ENCODE data around the gene MPC1. TPM values are rescaled to one million over a fixed set of nuclear protein-coding genes. Genes with fewer than 3 reads are reported as not detected.
A peak's percentile ranks its signal among the peaks of the same experiment; 100 is the strongest.

The MPC1 gene
- total RNA-seq, 4 donors from 2014 or later = 90.8 to 131 (median 129) TPM

DNA sequence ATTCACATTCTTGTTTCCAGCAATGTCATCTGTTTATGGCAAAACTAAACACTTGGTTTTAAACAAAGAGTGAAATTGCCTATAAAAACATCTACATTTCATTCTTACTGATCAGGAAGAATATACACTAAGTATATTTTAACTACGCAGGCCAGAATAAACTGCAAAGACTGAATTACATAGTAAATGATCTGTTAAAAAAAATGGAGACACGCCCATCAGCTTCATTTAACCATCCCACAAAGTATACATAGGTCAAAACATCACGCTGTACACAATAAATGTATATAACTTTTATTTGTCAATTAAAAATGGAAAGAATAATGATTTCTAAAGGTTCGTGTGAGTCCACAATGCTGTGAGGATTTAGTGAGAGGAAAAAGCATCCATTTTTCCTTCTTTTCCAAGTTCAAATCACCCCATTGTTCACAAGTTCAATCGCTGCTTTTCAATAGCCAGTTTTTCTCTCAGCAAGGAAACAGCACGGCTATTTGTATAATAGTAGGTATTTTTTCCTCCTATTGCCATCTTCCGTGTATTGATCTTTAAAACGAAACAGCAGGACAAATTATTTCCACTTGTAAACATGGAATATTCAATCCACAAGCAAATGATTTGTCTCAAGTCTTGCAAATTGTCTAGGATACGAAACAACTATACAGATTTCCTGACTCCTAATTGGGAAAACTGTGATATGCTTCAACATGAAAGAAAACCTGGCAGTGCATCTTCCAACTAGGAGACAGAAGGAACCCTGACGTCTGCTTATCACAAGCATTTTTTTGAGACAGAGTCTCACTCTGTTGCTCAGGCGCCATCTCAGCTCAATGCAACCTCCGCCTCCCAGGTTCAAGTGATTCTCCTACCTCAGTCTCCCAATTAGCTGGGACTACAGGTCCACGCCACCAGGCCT lies 51.0 kb downstream of the MPC1 start:
- Histone ChIP-seq H3K9me3 (no peaks in the 10 kb centered on the region), H3K36me3 (peaks cover 0 to 9% (median 4%) of the 10 kb centered on the region in 4 donors), H3K27ac (no peak overlapping the region), H3K4me3 (no peak overlapping the region), H3K27me3 (no peaks in the 10 kb centered on the region), H3K4me1 (peaks cover 0 to 39% (median 16%) of the 10 kb centered on the region in 4 donors)
- TF ChIP-seq EP300 (IDR thresholded peaks at IDR 0.05; ENCODE audit: low read depth) (no peak), POLR2AphosphoS5 (IDR thresholded peaks at IDR 0.05) (no peak), POLR2A (IDR thresholded peaks at IDR 0.05) (no peak)
- TF ChIP-seq, protein P1, sequence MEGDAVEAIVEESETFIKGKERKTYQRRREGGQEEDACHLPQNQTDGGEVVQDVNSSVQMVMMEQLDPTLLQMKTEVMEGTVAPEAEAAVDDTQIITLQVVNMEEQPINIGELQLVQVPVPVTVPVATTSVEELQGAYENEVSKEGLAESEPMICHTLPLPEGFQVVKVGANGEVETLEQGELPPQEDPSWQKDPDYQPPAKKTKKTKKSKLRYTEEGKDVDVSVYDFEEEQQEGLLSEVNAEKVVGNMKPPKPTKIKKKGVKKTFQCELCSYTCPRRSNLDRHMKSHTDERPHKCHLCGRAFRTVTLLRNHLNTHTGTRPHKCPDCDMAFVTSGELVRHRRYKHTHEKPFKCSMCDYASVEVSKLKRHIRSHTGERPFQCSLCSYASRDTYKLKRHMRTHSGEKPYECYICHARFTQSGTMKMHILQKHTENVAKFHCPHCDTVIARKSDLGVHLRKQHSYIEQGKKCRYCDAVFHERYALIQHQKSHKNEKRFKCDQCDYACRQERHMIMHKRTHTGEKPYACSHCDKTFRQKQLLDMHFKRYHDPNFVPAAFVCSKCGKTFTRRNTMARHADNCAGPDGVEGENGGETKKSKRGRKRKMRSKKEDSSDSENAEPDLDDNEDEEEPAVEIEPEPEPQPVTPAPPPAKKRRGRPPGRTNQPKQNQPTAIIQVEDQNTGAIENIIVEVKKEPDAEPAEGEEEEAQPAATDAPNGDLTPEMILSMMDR (IDR thresholded peaks at IDR 0.05) = no peak
- intact Hi-C loops (cut with DNase I; ENCODE audit: low total_unique reads) (no loop called here), in situ Hi-C loops (cut with MboI; ENCODE audit: low pct_ligation_motif_present in 1 of 4, low pct_unique_long_range_greater_than_20kb in 1 of 4, low sequenced_read_pairs in 3 of 4) (no loop called here)
- WGBS, 2 donors (ENCODE audit: low coverage in 1 of 2) = 66 to 76% methylated on average over 10 to 13 of the region's 13 CpGs
- no peak for DNase-seq

DNA sequence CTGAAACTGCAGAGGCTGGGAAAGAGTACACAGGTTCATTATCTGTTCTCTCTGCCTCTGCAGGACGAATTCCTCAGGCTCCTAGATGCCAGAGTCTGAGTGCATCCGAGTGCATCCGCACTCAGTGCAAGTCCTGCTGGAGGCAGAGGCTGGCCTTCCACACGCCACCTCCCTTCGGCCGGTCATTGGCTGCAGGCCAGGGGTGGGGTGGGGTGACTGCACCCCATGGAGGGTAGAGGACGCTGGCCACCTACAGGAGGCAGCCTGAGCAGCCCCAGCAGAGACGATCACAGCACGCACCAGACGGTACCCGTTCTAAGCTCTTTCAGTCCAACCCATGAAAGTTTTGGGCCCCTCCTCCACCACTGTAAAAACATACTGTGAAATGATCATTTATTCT lies 52.1 kb downstream of the MPC1 start:
- no peaks in the 10 kb centered on the region for H3K27me3 ChIP-seq
- peaks cover 0 to 9% (median 4%) of the 10 kb centered on the region in 4 donors for H3K36me3 ChIP-seq
- H3K4me3 ChIP-seq = no peak overlapping the region
- TF ChIP-seq EP300 (IDR thresholded peaks at IDR 0.05; ENCODE audit: low read depth) (no peak), POLR2AphosphoS5 (IDR thresholded peaks at IDR 0.05) (no peak), POLR2A (IDR thresholded peaks at IDR 0.05) (no peak)
- TF ChIP-seq, protein P1 (IDR thresholded peaks at IDR 0.05) = no peak
- no peaks in the 10 kb centered on the region for H3K9me3 ChIP-seq
- intact Hi-C loops (cut with DNase I; ENCODE audit: low total_unique reads) = no loop called here
- no peak overlapping the region for H3K27ac ChIP-seq
- 55 to 60% methylated on average over 1 to 11 of the region's 11 CpGs for WGBS, 2 donors (ENCODE audit: low coverage in 1 of 2)
- peak; percentile 30 for DNase-seq
- H3K4me1 ChIP-seq = peaks cover 0 to 39% (median 16%) of the 10 kb centered on the region in 4 donors
- in situ Hi-C loops (cut with MboI; ENCODE audit: low pct_ligation_motif_present in 1 of 4, low pct_unique_long_range_greater_than_20kb in 1 of 4, low sequenced_read_pairs in 3 of 4) = no loop called here

DNA sequence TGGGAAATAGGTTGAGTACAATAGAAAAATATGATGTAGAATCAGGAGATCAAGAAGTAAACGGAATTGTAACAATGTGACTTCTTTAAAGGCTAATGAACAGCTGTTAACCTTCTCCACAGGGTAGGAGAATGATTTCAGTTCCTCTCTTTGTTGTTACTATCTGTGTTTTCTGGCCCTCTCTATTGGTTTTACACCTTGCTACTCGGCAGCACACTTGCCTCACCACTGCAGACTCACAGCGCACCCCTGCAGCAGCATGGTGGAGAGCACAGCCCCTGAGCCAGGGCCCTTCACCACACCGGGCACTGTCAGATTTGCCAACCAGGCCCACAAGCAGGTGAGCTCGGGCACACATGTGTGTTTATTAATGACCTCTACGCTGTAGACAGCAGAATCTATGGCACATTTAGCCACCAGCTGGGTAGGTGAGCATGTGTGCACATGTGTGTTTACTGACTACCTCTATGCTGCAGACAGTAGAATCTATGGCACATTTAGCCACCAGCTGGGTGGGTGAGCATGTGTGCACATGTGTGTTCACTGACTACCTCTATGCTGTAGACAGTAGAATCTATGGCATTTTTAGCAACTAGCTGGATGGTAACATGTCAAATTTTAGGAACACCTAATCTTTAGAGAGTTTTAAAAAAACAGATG lies 57.2 kb downstream of the MPC1 start:
- Histone ChIP-seq H3K4me3 (no peak overlapping the region), H3K36me3 (peaks cover 0 to 57% (median 6%) of the 10 kb centered on the region in 4 donors), H3K27me3 (no peaks in the 10 kb centered on the region), H3K27ac (no peak overlapping the region), H3K4me1 (peaks cover 0 to 5% (median 3%) of the 10 kb centered on the region in 4 donors), H3K9me3 (no peaks in the 10 kb centered on the region)
- WGBS, 2 donors (ENCODE audit: low coverage in 1 of 2) = 84 to 88% methylated on average over 6 of the region's 6 CpGs
- intact Hi-C loops (cut with DNase I; ENCODE audit: low total_unique reads) (no loop called here), in situ Hi-C loops (cut with MboI; ENCODE audit: low pct_ligation_motif_present in 1 of 4, low pct_unique_long_range_greater_than_20kb in 1 of 4, low sequenced_read_pairs in 3 of 4) (no loop called here)
- DNase-seq = no peak
- no peak for TF ChIP-seq EP300 (IDR thresholded peaks at IDR 0.05; ENCODE audit: low read depth)

DNA sequence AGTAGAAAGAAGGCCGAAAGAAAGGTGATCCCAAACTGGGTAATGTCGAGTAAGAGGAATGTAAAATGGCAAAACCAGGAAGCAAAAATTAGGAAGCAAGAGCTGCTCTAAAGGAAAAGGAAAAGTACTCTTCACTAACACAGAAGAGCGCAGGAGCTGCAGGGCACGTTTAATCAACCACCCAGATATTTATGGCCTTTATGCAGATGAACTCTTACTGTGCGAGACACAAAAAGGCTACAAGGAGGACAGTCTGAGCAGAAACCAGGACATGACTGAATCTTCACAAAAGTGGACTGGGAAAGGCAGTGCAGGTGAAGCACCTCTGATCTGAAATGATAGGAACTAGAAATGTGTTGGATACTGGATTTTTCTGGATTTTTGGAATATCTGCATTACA lies 59.3 kb downstream of the MPC1 start:
- Histone ChIP-seq H3K9me3 (no peaks in the 10 kb centered on the region), H3K36me3 (peaks cover 0 to 66% (median 10%) of the 10 kb centered on the region in 4 donors), H3K27ac (no peak overlapping the region), H3K4me1 (no peaks in the 10 kb centered on the region), H3K4me3 (no peak overlapping the region), H3K27me3 (no peaks in the 10 kb centered on the region)
- in situ Hi-C loops (cut with MboI; ENCODE audit: low pct_ligation_motif_present in 1 of 4, low pct_unique_long_range_greater_than_20kb in 1 of 4, low sequenced_read_pairs in 3 of 4) = no loop called here
- TF ChIP-seq POLR2A (IDR thresholded peaks at IDR 0.05) = no peak
- TF ChIP-seq, protein P1 (IDR thresholded peaks at IDR 0.05) = no peak
- TF ChIP-seq EP300 (IDR thresholded peaks at IDR 0.05; ENCODE audit: low read depth) = no peak
- TF ChIP-seq POLR2AphosphoS5 (IDR thresholded peaks at IDR 0.05) = no peak
- WGBS, 2 donors (ENCODE audit: low coverage in 1 of 2) = 88 to 94% methylated on average over 5 of the region's 5 CpGs
- DNase-seq = no peak
- intact Hi-C loops (cut with DNase I; ENCODE audit: low total_unique reads) = no loop called here

Data from transverse colon (tissue), 4 donors.